HTERT RPE-1 (cell line): ENCODE data around the gene PRSS36.
"Not testable (repeated sequence)": the region's sequence is repeated elsewhere in the genome, so short reads cannot be mapped to it uniquely, and the experiment has no call there.

Experiments used
- in situ Hi-C: fragments of 300-500 bp; cut with MboI; formaldehyde crosslinking; loops from 4 replicates; pipeline ENCODE4 v1.14.3; 2020; ENCODE audit warnings: low sequenced_read_pairs

Gene PRSS36

DNA sequence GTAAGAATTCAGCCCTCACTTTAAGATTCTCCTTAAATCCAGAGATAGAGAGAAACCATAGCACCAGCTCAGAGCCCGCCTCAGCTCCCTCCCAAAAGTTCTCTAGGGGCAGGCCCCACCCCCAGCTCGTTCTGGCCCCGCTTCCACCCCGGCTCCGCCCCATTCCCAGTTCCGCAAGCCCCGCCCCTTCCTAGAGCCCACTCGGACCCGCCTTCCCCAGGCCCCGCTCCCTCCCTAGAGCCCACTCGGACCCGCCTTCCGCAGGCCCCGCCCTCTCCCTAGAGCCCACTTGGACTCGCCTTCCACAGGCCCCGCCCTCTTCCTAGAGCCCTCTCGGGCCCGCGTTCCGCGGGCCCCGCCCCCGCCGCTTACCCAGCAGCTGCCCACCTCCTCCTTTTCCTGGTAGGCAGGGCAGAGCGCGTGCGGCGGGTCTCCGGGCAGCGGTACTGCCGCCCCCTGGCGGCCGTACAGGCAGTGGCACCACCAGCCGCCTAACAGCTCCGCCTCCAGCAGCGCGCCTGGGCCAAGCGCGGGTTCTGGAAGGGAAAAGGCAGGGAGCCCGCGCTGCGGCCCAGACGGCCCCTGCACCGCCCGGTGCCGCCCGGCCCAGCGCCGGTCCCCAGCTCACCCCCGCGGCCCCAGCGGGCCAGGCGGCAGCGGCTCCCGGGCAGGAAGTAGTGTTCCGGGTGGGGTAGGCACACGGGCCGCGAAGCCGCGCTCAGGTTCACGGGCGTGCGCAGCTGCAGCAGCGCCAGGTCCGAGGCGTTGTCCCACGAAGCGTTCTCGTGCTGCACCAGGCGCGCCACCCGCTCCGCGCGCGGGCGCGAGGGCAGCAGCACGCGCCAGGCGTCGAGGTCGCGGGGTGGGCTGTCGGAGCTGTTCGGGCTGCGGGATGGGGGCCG is 7.5 kb downstream of the PRSS36 start:
- in situ Hi-C loops, result no loop called here

- in situ Hi-C loops, result no loop called here
These were observed 8.3 kb downstream of the PRSS36 start for GRCh38 chr16:31141489-31142108.

GRCh38 chr16:31141071-31141469 is 8.8 kb downstream of the PRSS36 start:
- in situ Hi-C loops, result not testable (repeated sequence)

- in situ Hi-C loops, result no loop called here
These were observed 11.0 kb downstream of the PRSS36 start for GRCh38 chr16:31138621-31139578.

GRCh38 chr16:31136822-31137499 is 12.9 kb downstream of the PRSS36 start:
- in situ Hi-C loops, result not testable (repeated sequence)

- in situ Hi-C loops, result no loop called here
These were observed 13.6 kb downstream of the PRSS36 start for GRCh38 chr16:31136287-31136662.

DNA sequence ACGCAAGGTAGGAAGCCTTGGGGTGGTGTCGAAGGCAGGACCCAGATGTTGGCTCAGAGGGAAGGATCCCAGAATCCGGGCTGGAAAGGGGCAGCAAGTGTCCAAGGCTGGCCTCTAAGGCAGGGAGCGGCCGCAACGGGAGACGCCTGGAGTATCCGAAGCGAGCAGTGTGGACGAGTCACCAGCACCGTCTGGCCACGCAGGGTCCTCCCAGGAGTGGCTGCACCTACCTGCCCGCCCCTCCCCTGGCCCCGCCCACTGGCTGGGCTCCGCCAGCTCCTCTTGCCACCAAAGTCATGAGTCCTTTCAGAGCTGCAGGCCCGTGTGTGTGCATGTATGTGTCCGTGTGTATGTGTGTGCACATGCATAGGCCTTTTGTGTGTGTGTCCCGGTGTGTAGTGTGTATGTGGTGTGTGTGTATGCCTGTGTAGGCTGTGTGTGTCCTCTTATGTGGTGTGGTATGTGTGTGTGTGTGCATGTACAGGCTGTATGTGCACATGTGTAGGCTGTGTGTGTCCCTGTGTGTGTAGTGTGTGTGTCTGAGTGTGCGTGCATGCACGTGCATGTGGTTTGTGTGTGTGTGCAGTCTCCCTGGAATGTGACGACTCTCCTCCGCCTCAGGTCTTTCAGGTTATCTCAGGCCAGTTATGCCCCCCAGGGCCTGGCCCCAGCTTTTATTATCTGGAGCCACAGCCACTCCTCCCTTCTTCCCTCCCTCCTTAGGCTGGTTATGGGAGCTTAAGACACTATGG is 14.2 kb downstream of the PRSS36 start, which contains the start of gene PRSS8:
PRSS8 (minus strand) TSS at position 193 of the 752 bp plus-strand sequence. CDS start 229 bp downstream, outside the sequence.
- in situ Hi-C loops, result no loop called here

DNA sequence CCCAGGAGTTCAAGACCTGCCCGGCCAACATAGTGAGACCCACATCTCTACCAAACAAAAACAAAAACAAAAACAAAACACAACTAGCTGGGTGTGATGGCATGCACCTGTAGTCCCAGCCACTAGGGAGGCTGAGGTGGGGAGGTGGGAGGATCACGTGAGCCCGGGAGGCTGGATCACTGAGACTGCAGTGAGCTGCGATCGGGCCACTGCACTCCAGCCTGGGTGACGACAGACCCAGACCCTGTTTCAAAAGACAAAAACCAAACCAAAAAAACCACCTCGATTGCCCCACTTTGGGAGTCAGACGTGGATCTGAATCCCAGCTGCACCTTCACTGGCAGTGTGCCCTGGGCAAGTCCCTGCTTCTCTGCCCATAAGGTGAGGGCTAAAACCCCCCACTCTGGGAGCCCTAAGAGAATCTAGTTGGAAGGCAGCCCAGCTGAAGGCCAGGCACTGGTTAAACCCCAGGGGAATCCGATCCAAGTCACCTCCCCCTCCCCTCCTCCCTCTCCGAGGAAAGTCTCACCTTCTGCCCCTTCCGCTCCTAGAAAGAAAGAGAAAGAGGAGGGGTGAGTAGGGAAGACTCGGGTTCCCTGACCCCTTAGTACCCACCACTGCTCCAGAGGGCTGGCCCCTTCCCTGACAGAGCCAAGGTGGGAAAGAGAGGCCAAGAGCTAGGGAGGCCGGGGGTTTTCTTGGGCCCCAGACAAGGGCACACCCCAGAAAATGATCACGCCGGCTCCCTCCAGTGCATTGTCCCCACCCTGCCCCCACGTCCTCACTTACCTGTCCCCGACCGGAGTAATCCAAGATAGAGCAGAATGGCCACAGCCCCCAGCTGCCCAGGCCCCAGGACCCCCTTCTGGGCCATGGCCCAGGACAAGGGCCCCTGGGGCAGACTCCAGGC is 15.0 kb downstream of the PRSS36 start:
- in situ Hi-C loops, result no loop called here

DNA sequence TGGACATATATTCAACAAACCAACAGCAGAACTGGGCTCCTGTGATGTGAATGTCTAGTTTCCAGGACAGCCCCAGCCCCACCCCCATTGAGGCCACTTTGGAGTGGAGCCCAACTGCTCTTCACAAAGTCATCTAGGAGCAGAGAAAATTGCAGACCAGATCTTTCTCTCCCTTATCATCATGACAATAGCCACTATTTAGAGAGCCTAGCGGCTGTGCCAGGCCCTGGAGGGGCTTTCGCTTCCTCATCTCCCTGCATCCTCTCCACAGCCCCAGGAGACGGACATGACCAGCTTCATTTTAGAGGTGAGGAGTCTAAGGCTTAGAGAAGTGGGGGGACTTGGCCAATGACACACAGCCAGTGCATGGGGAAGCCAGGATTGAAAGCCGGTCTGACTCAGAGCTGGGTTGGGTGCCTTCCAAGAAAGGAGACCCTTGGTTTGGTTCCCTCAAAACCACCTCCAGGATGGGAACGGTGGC is 15.7 kb downstream of the PRSS36 start:
- in situ Hi-C loops, result no loop called here

- in situ Hi-C loops, result no loop called here
These were observed 16.8 kb downstream of the PRSS36 start for GRCh38 chr16:31133046-31133501.

DNA sequence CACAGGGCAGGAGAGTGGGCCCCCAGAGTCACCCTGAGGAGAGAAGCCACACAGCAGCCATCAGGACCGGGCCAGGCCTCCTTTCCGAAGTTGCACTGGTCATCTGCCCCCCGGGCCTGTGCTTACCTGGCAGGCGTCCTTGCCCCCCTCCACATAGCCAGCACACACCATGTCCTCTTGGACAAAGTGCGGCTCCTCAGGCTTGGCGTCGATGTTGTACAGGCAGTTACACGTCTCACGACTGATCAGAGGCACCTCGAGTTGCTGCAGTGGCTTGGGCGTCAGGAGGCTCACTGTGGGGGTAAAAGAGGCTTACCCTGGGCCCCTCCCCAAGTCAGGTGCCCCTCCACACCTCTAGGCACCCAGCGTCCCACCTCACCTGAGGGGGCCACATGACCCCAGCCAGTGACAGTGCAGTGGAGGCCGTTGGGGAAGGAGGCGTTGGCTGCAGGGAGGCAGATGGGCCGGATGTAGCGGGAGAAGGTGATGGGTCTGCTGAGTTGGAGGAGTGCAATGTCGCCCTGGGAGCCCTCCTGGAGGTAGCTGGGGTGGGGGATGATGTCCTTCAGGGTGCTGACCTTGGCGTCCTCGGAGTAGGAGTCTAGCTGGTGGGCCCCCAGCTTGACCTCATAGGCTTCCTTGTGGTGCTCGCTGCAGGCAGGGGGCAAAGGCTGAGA is 17.4 kb downstream of the PRSS36 start:
- in situ Hi-C loops, result no loop called here

DNA sequence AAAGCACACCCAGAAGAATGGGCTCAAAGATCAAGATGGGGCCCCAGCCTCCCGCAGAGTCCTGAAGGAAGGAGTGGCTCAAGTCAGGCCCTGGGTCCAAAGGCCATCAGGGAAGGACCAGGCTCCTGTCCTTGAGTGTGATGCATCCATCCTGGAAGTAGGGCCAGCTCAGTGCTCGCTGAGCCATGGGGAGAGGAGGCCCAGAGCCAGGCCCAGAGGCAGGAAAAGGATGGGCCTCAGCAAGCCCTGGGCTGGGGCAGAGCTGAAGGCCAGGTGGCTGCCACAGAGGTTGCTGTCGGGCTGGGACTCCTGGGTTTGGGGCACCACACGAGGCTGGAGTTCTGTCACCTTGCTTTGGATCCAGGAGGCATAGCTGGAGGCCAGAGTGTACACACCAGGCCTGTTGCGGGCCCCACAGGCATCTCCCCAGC is 18.0 kb downstream of the PRSS36 start:
- in situ Hi-C loops, result no loop called here

- in situ Hi-C loops, result no loop called here
These were observed 18.4 kb downstream of the PRSS36 start for GRCh38 chr16:31131416-31131815.

DNA sequence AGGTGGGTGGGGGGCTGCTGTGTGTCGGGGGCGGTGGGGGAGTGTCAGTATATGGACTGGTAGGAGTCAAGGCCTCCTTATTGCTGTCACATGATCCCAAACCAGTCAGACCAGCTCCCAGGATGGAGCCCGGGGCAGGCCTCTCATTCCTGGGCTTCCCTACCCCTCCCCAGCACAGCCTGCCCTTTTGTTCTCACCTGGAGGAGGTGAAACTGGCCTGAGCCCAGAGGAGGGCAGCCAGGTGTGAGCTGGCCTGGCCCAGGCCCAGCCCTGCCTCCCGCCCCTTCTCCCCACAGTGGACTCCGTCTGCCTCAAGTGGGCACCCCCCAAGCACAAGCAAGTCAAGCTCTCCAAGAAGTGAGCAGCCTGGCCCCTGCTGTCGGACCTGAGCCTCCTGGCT is 19.0 kb downstream of the PRSS36 start:
- in situ Hi-C loops, result no loop called here

GRCh38 chr16:31130336-31130891 is 19.5 kb downstream of the PRSS36 start:
- in situ Hi-C loops, result no loop called here

DNA sequence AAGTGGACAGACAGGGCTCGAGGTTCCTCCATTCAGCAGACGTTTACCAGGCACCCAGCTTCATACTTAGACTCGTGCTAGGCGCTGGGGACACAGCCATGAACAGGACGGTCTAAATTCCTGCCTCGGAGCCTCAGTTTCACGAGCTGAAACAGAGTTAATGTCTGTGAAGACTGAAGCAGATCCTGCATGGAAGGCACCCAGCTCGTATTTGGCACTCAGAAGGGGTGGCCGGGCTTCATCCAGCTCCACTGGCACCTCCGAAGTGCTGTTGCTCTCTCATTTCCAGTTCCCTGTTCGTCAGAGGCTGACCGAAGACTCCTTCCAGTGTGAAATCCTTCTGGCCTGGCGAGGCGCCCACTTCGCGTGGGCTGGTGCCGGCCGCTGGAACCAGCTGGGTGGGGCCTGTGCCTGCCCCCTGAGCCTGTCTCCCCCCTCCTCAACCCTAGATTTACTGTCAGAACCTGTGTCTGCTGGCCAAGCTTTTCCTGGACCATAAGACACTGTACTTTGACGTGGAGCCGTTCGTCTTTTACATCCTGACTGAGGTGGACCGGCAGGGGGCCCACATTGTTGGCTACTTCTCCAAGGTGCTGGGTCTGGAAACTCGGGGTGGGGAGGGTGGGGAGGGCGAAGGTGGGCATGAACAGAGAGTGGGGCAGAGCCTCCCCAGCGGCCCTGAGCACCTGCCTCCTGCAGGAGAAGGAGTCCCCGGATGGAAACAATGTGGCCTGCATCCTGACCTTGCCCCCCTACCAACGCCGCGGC is 20.1 kb downstream of the PRSS36 start:
- in situ Hi-C loops, result no loop called here
